SH-SY5Y (cell line): ENCODE measurements around the gene TCF7.

ENCODE experiments used
- GATA2 ChIP-seq: IDR thresholded peaks from 2 replicates; pipeline ENCODE4 v1.6.1; 2011; ENCODE audit warnings: mild to moderate bottlenecking, low read depth, low read length
- GATA3 ChIP-seq: IDR thresholded peaks from 2 replicates; pipeline ENCODE4 v1.6.1; 2011; ENCODE audit warnings: low read depth, mild to moderate bottlenecking, low read length, moderate library complexity

DNA sequence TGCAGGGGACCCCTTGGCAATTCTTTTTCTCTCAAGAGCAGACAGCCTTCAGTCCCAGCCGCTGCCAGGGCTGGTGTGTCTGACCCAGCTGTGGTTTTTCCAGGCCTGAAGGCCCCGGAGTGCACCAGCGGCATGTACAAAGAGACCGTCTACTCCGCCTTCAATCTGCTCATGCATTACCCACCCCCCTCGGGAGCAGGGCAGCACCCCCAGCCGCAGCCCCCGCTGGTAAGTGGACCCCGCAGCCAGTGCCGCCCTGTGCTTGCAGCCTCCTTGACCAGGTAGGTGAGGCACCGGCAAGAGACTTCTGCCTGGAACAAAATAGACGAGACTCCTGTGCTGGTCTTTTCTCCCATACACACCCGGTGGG is 1.3 kb downstream of the TCF7 start:
- TF ChIP-seq GATA2: no peak
- TF ChIP-seq GATA3: no peak
